SK-N-SH treated with all-trans-retinoic acid at 6 μM for 48 hours (cell line): ENCODE results near the gene CES5A.

Source experiments
- ATAC-seq: fragments of 200-7000 bp; cut with Tn5 transposase; 3 replicates; pipeline ENCODE4 v1.9.1; 2020; ENCODE audit warnings: mild to moderate bottlenecking, moderate library complexity
- ARNTL ChIP-seq: fragments of 450-650 bp; formaldehyde crosslinking; IDR thresholded peaks from 2 replicates; pipeline ENCODE4 v1.5.0; 2020; ENCODE audit warnings: low read depth, mild to moderate bottlenecking, moderate library complexity, borderline replicate concordance
- BACH2 ChIP-seq: fragments of 250-450 bp; sonication (Bioruptor Pico); IDR thresholded peaks from 2 replicates; pipeline ENCODE4 v1.9.0; 2021; ENCODE audit warnings: mild to moderate bottlenecking, borderline replicate concordance
- CSDC2 ChIP-seq: fragments of 250-450 bp; sonication (Bioruptor Pico); IDR thresholded peaks from 2 replicates; pipeline ENCODE4 v1.5.0; 2020; ENCODE audit warnings: mild to moderate bottlenecking, moderate library complexity
- GLIS3 ChIP-seq: fragments of 250-450 bp; sonication (Bioruptor Pico); IDR thresholded peaks from 2 replicates; pipeline ENCODE4 v1.5.0; 2020; ENCODE audit warnings: mild to moderate bottlenecking, moderate library complexity
- OSR1 ChIP-seq: fragments of 250-450 bp; sonication (Bioruptor Pico); IDR thresholded peaks from 2 replicates; pipeline ENCODE4 v1.8.0; 2022; ENCODE audit warnings: moderate library complexity, mild to moderate bottlenecking, inconsistent platforms
- PPARA ChIP-seq: fragments of 250-450 bp; sonication (Bioruptor Pico); IDR thresholded peaks from 2 replicates; pipeline ENCODE4 v1.5.0; 2020; ENCODE audit warnings: mild to moderate bottlenecking, borderline replicate concordance
- RARB ChIP-seq: fragments of 250-450 bp; sonication (Bioruptor Pico); IDR thresholded peaks from 2 replicates; pipeline ENCODE4 v1.8.0; 2021; ENCODE audit warnings: mild to moderate bottlenecking, moderate library complexity
- TCF4 ChIP-seq: fragments of 250-450 bp; sonication (Bioruptor Pico); IDR thresholded peaks from 2 replicates; pipeline ENCODE4 v1.8.0; 2021; ENCODE audit warnings: mild to moderate bottlenecking, moderate library complexity, borderline replicate concordance
- TOX ChIP-seq: fragments of 250-450 bp; sonication (Bioruptor Pico); IDR thresholded peaks from 2 replicates; pipeline ENCODE4 v1.8.0; 2021; ENCODE audit warnings: mild to moderate bottlenecking, moderate library complexity, borderline replicate concordance
- ZC3H10 ChIP-seq: fragments of 250-450 bp; sonication (Bioruptor Pico); IDR thresholded peaks from 2 replicates; pipeline ENCODE4 v1.5.1; 2021; ENCODE audit warnings: mild to moderate bottlenecking, moderate library complexity
- ZFP3 ChIP-seq: fragments of 250-450 bp; sonication (Bioruptor Pico); IDR thresholded peaks from 2 replicates; pipeline ENCODE4 v1.5.0; 2020; ENCODE audit warnings: mild to moderate bottlenecking, moderate library complexity
- ZFP30 ChIP-seq: fragments of 450-650 bp; formaldehyde crosslinking; IDR thresholded peaks from 2 replicates; pipeline ENCODE4 v1.5.0; 2022; ENCODE audit warnings: mild to moderate bottlenecking, moderate library complexity
- ZNF565 ChIP-seq: fragments of 450-650 bp; formaldehyde crosslinking; conservative IDR thresholded peaks from 2 replicates; pipeline ENCODE4 v1.5.0; 2020; ENCODE audit warnings: low read depth, mild to moderate bottlenecking, moderate library complexity
- ZNF70 ChIP-seq: fragments of 450-650 bp; formaldehyde crosslinking; IDR thresholded peaks from 2 replicates; pipeline ENCODE4 v1.5.0; 2020; ENCODE audit warnings: mild to moderate bottlenecking, moderate library complexity
- ZNF8 ChIP-seq: fragments of 450-650 bp; formaldehyde crosslinking; IDR thresholded peaks from 2 replicates; pipeline ENCODE4 v1.5.0; 2020; ENCODE audit warnings: mild to moderate bottlenecking, moderate library complexity
- TF ChIP-seq, protein P1 (sequence below): fragments of 250-450 bp; sonication (Bioruptor Pico); IDR thresholded peaks from 2 replicates; pipeline ENCODE4 v1.5.1; 2021; ENCODE audit warnings: mild to moderate bottlenecking, moderate library complexity
- TF ChIP-seq, protein P2 (sequence below): fragments of 250-450 bp; sonication (Bioruptor Pico); IDR thresholded peaks from 2 replicates; pipeline ENCODE4 v1.8.0; 2020; ENCODE audit warnings: mild to moderate bottlenecking, moderate library complexity, borderline replicate concordance
- TF ChIP-seq, protein P3 (sequence below): fragments of 250-450 bp; sonication (Bioruptor Pico); IDR thresholded peaks from 2 replicates; pipeline ENCODE4 v1.5.1; 2020; ENCODE audit warnings: low read depth, mild to moderate bottlenecking, moderate library complexity

Gene CES5A

DNA sequence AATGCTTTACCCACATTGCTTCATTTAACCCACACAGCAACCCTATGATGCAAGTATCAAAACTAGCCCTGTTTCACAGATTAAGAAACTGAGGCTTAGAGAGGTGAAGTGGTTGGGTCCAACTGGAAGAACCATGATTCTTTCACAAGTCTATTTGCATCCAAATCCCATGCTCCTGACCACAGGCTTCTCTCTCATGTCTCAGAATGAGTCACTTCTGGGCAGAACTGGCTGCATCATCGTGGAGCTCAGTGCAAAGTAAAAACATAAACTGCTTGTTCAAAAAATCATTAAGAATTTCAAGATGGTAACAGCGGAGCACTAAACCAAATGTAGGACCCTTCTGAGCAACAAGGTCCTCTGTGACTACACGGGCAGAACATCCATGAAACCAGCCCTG lies 22.1 kb downstream of the CES5A start:
- ATAC-seq, result no peak
- TF ChIP-seq RARB (CRISPR knock-in tag) (no peak), ZNF70 (CRISPR knock-in tag) (no peak), OSR1 (CRISPR knock-in tag) (no peak), TOX (CRISPR knock-in tag) (no peak), ZC3H10 (CRISPR knock-in tag) (no peak), TCF4 (CRISPR knock-in tag) (no peak), PPARA (CRISPR knock-in tag) (no peak), ARNTL (CRISPR knock-in tag) (no peak), ZNF8 (no peak), GLIS3 (CRISPR knock-in tag) (no peak)
- TF ChIP-seq, protein P1, sequence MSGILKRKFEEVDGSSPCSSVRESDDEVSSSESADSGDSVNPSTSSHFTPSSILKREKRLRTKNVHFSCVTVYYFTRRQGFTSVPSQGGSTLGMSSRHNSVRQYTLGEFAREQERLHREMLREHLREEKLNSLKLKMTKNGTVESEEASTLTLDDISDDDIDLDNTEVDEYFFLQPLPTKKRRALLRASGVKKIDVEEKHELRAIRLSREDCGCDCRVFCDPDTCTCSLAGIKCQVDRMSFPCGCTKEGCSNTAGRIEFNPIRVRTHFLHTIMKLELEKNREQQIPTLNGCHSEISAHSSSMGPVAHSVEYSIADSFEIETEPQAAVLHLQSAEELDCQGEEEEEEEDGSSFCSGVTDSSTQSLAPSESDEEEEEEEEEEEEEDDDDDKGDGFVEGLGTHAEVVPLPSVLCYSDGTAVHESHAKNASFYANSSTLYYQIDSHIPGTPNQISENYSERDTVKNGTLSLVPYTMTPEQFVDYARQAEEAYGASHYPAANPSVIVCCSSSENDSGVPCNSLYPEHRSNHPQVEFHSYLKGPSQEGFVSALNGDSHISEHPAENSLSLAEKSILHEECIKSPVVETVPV (CRISPR knock-in tag), result no peak

DNA sequence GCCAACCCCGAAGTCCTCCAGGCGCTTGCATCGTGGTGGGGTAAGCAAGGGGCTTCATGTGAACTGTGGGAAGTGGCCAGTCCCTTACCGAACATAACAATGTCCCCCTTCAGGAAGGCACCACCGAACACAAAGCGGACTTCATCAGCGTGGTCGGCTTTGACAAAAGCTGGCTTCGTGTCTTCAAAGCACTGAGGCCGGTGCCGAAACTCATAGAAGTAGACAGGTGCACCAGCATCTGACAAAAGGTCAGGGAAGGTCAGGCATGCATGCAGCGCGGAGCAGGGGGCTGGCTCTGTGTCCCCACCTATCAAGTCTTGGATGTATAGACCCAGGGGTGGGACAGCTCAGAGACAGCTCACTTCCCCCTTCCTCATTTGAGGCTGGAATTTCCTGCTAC lies 25.6 kb downstream of the CES5A start:
- TF ChIP-seq, protein P2, sequence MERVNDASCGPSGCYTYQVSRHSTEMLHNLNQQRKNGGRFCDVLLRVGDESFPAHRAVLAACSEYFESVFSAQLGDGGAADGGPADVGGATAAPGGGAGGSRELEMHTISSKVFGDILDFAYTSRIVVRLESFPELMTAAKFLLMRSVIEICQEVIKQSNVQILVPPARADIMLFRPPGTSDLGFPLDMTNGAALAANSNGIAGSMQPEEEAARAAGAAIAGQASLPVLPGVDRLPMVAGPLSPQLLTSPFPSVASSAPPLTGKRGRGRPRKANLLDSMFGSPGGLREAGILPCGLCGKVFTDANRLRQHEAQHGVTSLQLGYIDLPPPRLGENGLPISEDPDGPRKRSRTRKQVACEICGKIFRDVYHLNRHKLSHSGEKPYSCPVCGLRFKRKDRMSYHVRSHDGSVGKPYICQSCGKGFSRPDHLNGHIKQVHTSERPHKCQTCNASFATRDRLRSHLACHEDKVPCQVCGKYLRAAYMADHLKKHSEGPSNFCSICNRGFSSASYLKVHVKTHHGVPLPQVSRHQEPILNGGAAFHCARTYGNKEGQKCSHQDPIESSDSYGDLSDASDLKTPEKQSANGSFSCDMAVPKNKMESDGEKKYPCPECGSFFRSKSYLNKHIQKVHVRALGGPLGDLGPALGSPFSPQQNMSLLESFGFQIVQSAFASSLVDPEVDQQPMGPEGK (CRISPR knock-in tag), result no peak
- TF ChIP-seq BACH2 (CRISPR knock-in tag) (no peak), TOX (CRISPR knock-in tag) (no peak), PPARA (CRISPR knock-in tag) (no peak)
- ATAC-seq, result no peak

DNA sequence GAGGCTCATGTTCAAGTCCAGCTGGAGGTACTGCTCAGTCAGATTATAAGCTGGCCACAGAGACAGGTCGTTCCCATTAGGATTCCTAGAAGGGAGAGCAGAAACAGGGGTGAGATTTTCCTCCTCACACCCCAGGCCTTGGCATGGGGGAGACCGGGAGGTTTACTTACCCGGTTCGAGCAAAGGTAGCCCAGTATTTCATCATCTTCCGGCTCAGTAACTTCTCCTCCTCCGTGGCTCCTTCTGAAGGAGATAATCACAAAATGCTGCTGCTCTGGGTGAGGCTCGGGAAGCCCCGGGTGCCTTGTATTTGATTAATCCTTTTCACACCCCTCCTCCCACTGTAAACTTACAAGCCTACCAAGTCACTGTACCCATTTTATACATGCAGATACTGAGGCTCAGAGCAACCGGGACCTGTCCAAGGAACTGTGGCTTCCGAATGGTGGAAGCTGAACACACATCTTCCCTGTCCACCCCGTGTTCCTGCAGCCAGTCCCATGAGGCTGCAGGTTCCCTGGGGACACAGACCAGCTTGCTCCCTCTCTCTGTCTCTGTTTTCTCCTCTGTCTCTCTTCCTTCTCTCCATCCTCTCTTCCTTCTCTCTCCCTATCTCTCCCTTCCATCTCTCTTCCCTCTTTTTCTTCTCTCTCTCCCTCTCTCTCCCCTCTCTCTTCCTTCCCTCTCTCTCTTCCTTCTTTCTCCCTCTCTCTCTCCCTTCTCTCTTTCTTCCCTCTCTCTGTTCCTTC lies 28.4 kb downstream of the CES5A start:
- no peak for ATAC-seq
- TF ChIP-seq GLIS3 (CRISPR knock-in tag) (no peak), ZNF70 (CRISPR knock-in tag) (no peak), ZFP3 (CRISPR knock-in tag) (no peak), ZNF565 (CRISPR knock-in tag) (no peak), ARNTL (CRISPR knock-in tag) (no peak), CSDC2 (CRISPR knock-in tag) (no peak), ZFP30 (CRISPR knock-in tag) (no peak), TCF4 (CRISPR knock-in tag) (no peak), RARB (CRISPR knock-in tag) (no peak), BACH2 (CRISPR knock-in tag) (no peak), ZNF8 (no peak)
- TF ChIP-seq, protein P1 (CRISPR knock-in tag), result no peak
- TF ChIP-seq, protein P2 (CRISPR knock-in tag), result no peak

DNA sequence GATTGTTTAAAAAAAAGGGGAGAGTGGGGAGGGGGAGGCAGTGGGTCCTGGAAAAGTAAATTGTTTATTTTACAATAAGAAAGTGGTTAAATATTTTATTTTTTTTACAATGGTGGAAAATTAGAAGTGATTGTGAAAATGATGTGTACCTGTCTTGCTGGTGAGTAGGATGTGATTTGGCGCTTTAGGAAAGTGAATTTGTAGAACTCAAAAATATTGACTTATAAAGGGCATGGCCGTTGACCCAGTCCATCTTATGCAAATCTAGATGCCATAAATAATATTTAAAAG lies 32.1 kb downstream of the CES5A start:
- TF ChIP-seq, protein P2 (CRISPR knock-in tag), result no peak
- TF ChIP-seq, protein P3, sequence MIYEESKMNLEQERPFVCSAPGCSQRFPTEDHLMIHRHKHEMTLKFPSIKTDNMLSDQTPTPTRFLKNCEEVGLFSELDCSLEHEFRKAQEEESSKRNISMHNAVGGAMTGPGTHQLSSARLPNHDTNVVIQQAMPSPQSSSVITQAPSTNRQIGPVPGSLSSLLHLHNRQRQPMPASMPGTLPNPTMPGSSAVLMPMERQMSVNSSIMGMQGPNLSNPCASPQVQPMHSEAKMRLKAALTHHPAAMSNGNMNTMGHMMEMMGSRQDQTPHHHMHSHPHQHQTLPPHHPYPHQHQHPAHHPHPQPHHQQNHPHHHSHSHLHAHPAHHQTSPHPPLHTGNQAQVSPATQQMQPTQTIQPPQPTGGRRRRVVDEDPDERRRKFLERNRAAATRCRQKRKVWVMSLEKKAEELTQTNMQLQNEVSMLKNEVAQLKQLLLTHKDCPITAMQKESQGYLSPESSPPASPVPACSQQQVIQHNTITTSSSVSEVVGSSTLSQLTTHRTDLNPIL, result no peak
- TF ChIP-seq, all 23 proteins: peak for 0
- no peak for ATAC-seq
